ENCODE data around the gene ALPI. TPM values are rescaled to one million over a fixed set of nuclear protein-coding genes. Genes with fewer than 3 reads are reported as not detected.
A peak's percentile ranks its signal among the peaks of the same experiment; 100 is the strongest.

Gene ALPI
- total RNA-seq, 1 donor = not detected

GRCh38 chr2:232488097-232488711 is 32.3 kb downstream of the ALPI start:
- H3K79me2 ChIP-seq (ENCODE audit: insufficient read depth, low read length) = no peaks in the 10 kb centered on the region
- H3K4me1 ChIP-seq (ENCODE audit: insufficient read depth, low read length) = no peaks in the 10 kb centered on the region
- H3K27ac ChIP-seq (ENCODE audit: low read depth, low read length) = no peak overlapping the region
- H4K20me1 ChIP-seq (ENCODE audit: insufficient read depth, low read length) = peaks cover 4% of the 10 kb centered on the region
- H3K4me2 ChIP-seq (ENCODE audit: insufficient read depth, low read length) = no peak overlapping the region
- H3K27me3 ChIP-seq (ENCODE audit: insufficient read depth, low read length) = peaks cover 42% of the 10 kb centered on the region
- no peaks in the 10 kb centered on the region for H3K9me3 ChIP-seq (ENCODE audit: low read depth, low read length)
- H3K36me3 ChIP-seq (ENCODE audit: insufficient read depth, low read length) = no peaks in the 10 kb centered on the region
- no peak overlapping the region for H2AFZ ChIP-seq (ENCODE audit: low read length)
- TF ChIP-seq, protein P1, sequence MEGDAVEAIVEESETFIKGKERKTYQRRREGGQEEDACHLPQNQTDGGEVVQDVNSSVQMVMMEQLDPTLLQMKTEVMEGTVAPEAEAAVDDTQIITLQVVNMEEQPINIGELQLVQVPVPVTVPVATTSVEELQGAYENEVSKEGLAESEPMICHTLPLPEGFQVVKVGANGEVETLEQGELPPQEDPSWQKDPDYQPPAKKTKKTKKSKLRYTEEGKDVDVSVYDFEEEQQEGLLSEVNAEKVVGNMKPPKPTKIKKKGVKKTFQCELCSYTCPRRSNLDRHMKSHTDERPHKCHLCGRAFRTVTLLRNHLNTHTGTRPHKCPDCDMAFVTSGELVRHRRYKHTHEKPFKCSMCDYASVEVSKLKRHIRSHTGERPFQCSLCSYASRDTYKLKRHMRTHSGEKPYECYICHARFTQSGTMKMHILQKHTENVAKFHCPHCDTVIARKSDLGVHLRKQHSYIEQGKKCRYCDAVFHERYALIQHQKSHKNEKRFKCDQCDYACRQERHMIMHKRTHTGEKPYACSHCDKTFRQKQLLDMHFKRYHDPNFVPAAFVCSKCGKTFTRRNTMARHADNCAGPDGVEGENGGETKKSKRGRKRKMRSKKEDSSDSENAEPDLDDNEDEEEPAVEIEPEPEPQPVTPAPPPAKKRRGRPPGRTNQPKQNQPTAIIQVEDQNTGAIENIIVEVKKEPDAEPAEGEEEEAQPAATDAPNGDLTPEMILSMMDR (IDR thresholded peaks at IDR 0.05; ENCODE audit: extremely low read depth, low read depth, low read length) = no peak
- DNase-seq (ENCODE audit: insufficient read length, low spot score, missing footprints) = peak; percentile 85
- H3K4me3 ChIP-seq (ENCODE audit: insufficient read depth, low read length) = no peak overlapping the region

DNA sequence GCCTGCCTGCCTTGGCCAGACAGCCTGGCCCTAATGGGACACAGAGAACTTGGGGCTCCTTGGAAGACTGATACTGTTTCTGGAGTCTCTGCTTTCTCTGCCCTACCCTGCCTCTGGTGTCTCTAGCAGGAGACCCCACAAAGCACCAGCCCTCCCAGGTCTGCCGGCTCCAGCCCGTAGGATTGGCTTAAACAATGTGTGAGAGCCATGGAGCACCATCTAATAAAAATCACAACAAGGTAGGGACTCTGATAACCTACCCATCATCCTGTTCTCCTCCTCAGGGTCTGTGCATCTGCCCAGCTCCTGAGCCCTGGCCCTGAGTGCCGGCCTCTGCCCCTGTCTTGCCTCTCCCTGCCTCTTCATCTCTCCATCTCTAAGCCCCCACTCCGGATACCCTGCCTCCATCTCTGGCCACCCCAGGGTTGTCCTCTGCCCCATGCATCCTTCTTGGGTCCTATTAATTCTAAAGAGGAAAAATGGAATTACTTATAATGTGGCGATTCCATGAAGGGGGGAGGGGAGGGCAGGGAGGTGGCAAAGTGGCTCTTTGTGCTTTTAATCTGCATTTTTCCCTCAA is 32.9 kb downstream of the ALPI start:
- TF ChIP-seq, protein P1 (IDR thresholded peaks at IDR 0.05; ENCODE audit: extremely low read depth, low read depth, low read length) = no peak
- DNase-seq (ENCODE audit: insufficient read length, low spot score, missing footprints) = peak; percentile 66
- Histone ChIP-seq H3K27me3 (ENCODE audit: insufficient read depth, low read length) (peaks cover 42% of the 10 kb centered on the region), H3K36me3 (ENCODE audit: insufficient read depth, low read length) (no peaks in the 10 kb centered on the region), H4K20me1 (ENCODE audit: insufficient read depth, low read length) (peaks cover 4% of the 10 kb centered on the region), H3K4me2 (ENCODE audit: insufficient read depth, low read length) (no peak overlapping the region), H3K27ac (ENCODE audit: low read depth, low read length) (no peak overlapping the region), H2AFZ (ENCODE audit: low read length) (no peak overlapping the region), H3K4me1 (ENCODE audit: insufficient read depth, low read length) (no peaks in the 10 kb centered on the region), H3K79me2 (ENCODE audit: insufficient read depth, low read length) (no peaks in the 10 kb centered on the region), H3K4me3 (ENCODE audit: insufficient read depth, low read length) (no peak overlapping the region), H3K9me3 (ENCODE audit: low read depth, low read length) (no peaks in the 10 kb centered on the region)

GRCh38 chr2:232489516-232490220 is 33.7 kb downstream of the ALPI start:
- Histone ChIP-seq H3K27me3 (ENCODE audit: insufficient read depth, low read length) (peaks cover 39% of the 10 kb centered on the region), H2AFZ (ENCODE audit: low read length) (no peak overlapping the region), H3K4me2 (ENCODE audit: insufficient read depth, low read length) (no peak overlapping the region), H3K36me3 (ENCODE audit: insufficient read depth, low read length) (no peaks in the 10 kb centered on the region), H3K4me3 (ENCODE audit: insufficient read depth, low read length) (no peak overlapping the region), H3K4me1 (ENCODE audit: insufficient read depth, low read length) (no peaks in the 10 kb centered on the region), H4K20me1 (ENCODE audit: insufficient read depth, low read length) (peaks cover 4% of the 10 kb centered on the region), H3K9me3 (ENCODE audit: low read depth, low read length) (no peaks in the 10 kb centered on the region), H3K27ac (ENCODE audit: low read depth, low read length) (no peak overlapping the region), H3K79me2 (ENCODE audit: insufficient read depth, low read length) (no peaks in the 10 kb centered on the region)
- DNase-seq (ENCODE audit: insufficient read length, low spot score, missing footprints) = peak; percentile 84
- TF ChIP-seq, protein P1 (IDR thresholded peaks at IDR 0.05; ENCODE audit: extremely low read depth, low read depth, low read length) = no peak
